GM23338 (cell line): ENCODE measurements around the gene HGF. TPM values are rescaled to one million over a fixed set of nuclear protein-coding genes. Genes with fewer than 3 reads are reported as not detected.

Experiments
- ATAC-seq: fragments of 200-7000 bp; cut with Tn5 transposase; 3 replicates; pipeline ENCODE4 v1.9.1; 2020
- DNase-seq: peaks from one replicate; pipeline ENCODE4 v3.0.0-alpha.2; 2015; ENCODE audit warnings: low spot score
- H2AFZ ChIP-seq: fragments of 200-600 bp; sonication (generic); 2 replicates; pipeline ENCODE4 v1.8.0; 2016; ENCODE audit warnings: antibody characterized with exemption, mild to moderate bottlenecking, moderate library complexity
- H3F3A ChIP-seq: fragments of 200-600 bp; sonication (generic); replicated peaks from 2 replicates; pipeline ENCODE4 v1.8.0; 2017; ENCODE audit warnings: antibody characterized with exemption, mixed run types, low read depth
- H3K27ac ChIP-seq: fragments of 200-600 bp; sonication (generic); 2 replicates; pipeline ENCODE4 v1.6.1; 2016; ENCODE audit warnings: low read depth
- H3K27me3 ChIP-seq: fragments of 200-600 bp; sonication (generic); 2 replicates; pipeline ENCODE4 v1.8.0; 2016; ENCODE audit warnings: mild to moderate bottlenecking, mixed run types, moderate library complexity; ENCODE audit not compliant: insufficient read depth
- H3K36me3 ChIP-seq: fragments of 200-600 bp; sonication (generic); 2 replicates; pipeline ENCODE4 v1.8.0; 2016; ENCODE audit warnings: mild to moderate bottlenecking; ENCODE audit not compliant: insufficient read depth
- H3K4me1 ChIP-seq: fragments of 200-600 bp; sonication (generic); 2 replicates; pipeline ENCODE4 v1.8.0; 2016; ENCODE audit warnings: mild to moderate bottlenecking, moderate library complexity; ENCODE audit not compliant: insufficient read depth
- H3K4me2 ChIP-seq: fragments of 200-600 bp; sonication (generic); 2 replicates; pipeline ENCODE4 v1.7.1; 2017; ENCODE audit warnings: mixed run types
- H3K4me3 ChIP-seq: fragments of 200-600 bp; sonication (generic); 2 replicates; pipeline ENCODE4 v1.6.1; 2016; ENCODE audit warnings: mixed run types
- H3K79me2 ChIP-seq: fragments of 200-600 bp; sonication (generic); replicated peaks from 2 replicates; pipeline ENCODE4 v1.8.0; 2017; ENCODE audit warnings: mild to moderate bottlenecking; ENCODE audit not compliant: insufficient read depth
- H3K9me2 ChIP-seq: fragments of 200-600 bp; sonication (generic); 2 replicates; pipeline ENCODE4 v1.8.0; 2017; ENCODE audit not compliant: insufficient read depth
- H4K20me1 ChIP-seq: fragments of 200-600 bp; sonication (generic); replicated peaks from 2 replicates; pipeline ENCODE4 v1.8.0; 2017; ENCODE audit warnings: mild to moderate bottlenecking; ENCODE audit not compliant: insufficient read depth
- H3K27ac Mint-ChIP-seq: 2 replicates; pipeline ENCODE4 v1.8.0; 2020; ENCODE audit warnings: inconsistent platforms, mild to moderate bottlenecking, moderate library complexity, mixed read lengths
- H3K27me3 Mint-ChIP-seq: 3 replicates; pipeline ENCODE4 v1.8.0; 2022; ENCODE audit warnings: low read depth, mild to moderate bottlenecking, moderate library complexity, mixed read lengths, inconsistent platforms; ENCODE audit not compliant: insufficient read depth, poor library complexity
- H3K36me3 Mint-ChIP-seq: 3 replicates; pipeline ENCODE4 v1.8.0; 2021; ENCODE audit warnings: low read depth, mild to moderate bottlenecking, inconsistent platforms, moderate library complexity, mixed read lengths
- H3K4me1 Mint-ChIP-seq: 3 replicates; pipeline ENCODE4 v1.8.0; 2020; ENCODE audit warnings: mild to moderate bottlenecking, inconsistent platforms, mixed read lengths
- H3K4me3 Mint-ChIP-seq: 3 replicates; pipeline ENCODE4 v1.8.0; 2021; ENCODE audit warnings: moderate library complexity, mild to moderate bottlenecking, inconsistent platforms, mixed read lengths
- H3K9me3 Mint-ChIP-seq: 3 replicates; pipeline ENCODE4 v1.8.0; 2020; ENCODE audit warnings: moderate library complexity, mild to moderate bottlenecking, inconsistent platforms, mixed read lengths
- CREB1 ChIP-seq: fragments of 250-450 bp; sonication (Bioruptor Pico); IDR thresholded peaks from 2 replicates; pipeline ENCODE4 v1.5.0; 2020; ENCODE audit warnings: low read depth, mild to moderate bottlenecking, moderate library complexity
- CTCF ChIP-seq, 2 experiments: fragments of 200-600 bp in 1 of 2; sonication (generic) in 1 of 2; conservative IDR thresholded peaks; 2 replicates each; pipeline versions ENCODE4 v1.5.1 to v1.6.1; 2016 to 2017; ENCODE audit warnings: antibody characterized with exemption in 2 of 2, low read depth in 2 of 2, mild to moderate bottlenecking in 2 of 2, moderate library complexity in 1 of 2
- ETS1 ChIP-seq: IDR thresholded peaks from 2 replicates; pipeline ENCODE4 v1.6.1; 2016; ENCODE audit warnings: antibody characterized with exemption
- EZH2 ChIP-seq: fragments of 200-600 bp; sonication (generic); IDR thresholded peaks from one replicate; pipeline ENCODE4 v1.8.0; 2017; ENCODE audit warnings: antibody characterized with exemption, mild to moderate bottlenecking, low read depth; ENCODE audit not compliant: unreplicated experiment
- EZH2phosphoT487 ChIP-seq: fragments of 200-600 bp; sonication (generic); IDR thresholded peaks from one replicate; pipeline ENCODE4 v1.8.1; 2018; ENCODE audit warnings: antibody characterized with exemption; ENCODE audit not compliant: unreplicated experiment
- JUNB ChIP-seq: IDR thresholded peaks from one replicate; pipeline ENCODE4 v1.6.1; 2016; ENCODE audit warnings: antibody characterized with exemption; ENCODE audit not compliant: unreplicated experiment
- NANOG ChIP-seq: IDR thresholded peaks from 2 replicates; pipeline ENCODE4 v1.6.1; 2016; ENCODE audit warnings: antibody characterized with exemption, borderline replicate concordance
- POLR2AphosphoS5 ChIP-seq: IDR thresholded peaks from 2 replicates; pipeline ENCODE4 v1.6.1; 2016; ENCODE audit warnings: antibody characterized with exemption, low read depth
- REST ChIP-seq: IDR thresholded peaks from one replicate; pipeline ENCODE4 v1.6.1; 2018; ENCODE audit warnings: antibody characterized with exemption; ENCODE audit not compliant: unreplicated experiment
- STAT1 ChIP-seq: IDR thresholded peaks from one replicate; pipeline ENCODE4 v1.6.1; 2016; ENCODE audit warnings: antibody characterized with exemption; ENCODE audit not compliant: unreplicated experiment
- ZNF114 ChIP-seq: fragments of 250-450 bp; sonication (Bioruptor Pico); IDR thresholded peaks from 2 replicates; pipeline ENCODE4 v1.5.0; 2020; ENCODE audit warnings: mild to moderate bottlenecking, moderate library complexity
- ZNF331 ChIP-seq: fragments of 250-450 bp; sonication (Bioruptor Pico); IDR thresholded peaks from 2 replicates; pipeline ENCODE4 v1.5.0; 2020; ENCODE audit warnings: low read depth, mild to moderate bottlenecking, moderate library complexity
- ZNF462 ChIP-seq: fragments of 250-450 bp; sonication (Bioruptor Pico); IDR thresholded peaks from 2 replicates; pipeline ENCODE4 v1.5.0; 2020; ENCODE audit warnings: mild to moderate bottlenecking, moderate library complexity
- polyA plus RNA-seq: library from polyadenylated mRNA; unstranded; fragments of >200 nt; fragmentation: Nextera tagmentation; extraction: Ambion mirVana; gene quantifications from 2 replicates; pipeline ENCODE4 v1.2.1, GENCODE V29; 2016
- total RNA-seq: library from RNA; depleted of rRNA; stranded (reverse); fragments of >200 nt; shearing (Covaris generic); gene quantifications from 2 replicates; pipeline ENCODE4 v1.2.3, GENCODE V29; 2014

The HGF gene
- total and polyA plus RNA-seq, 2 experiments from 2014 or later, result 0.24 to 1.1 TPM

GRCh38 chr7:81693894-81694293 lies 76.0 kb downstream of the HGF start:
- H3K36me3 Mint-ChIP-seq, result no peaks in the 10 kb centered on the region

More at GRCh38 chr7:81693894-81694293, 76.0 kb downstream of the HGF start:
- Histone ChIP-seq H3K27ac (no peak overlapping the region), H3K27me3 (no peaks in the 10 kb centered on the region), H3K4me3 (no peak overlapping the region), H3K9me2 (no peaks in the 10 kb centered on the region), H3K4me1 (peaks cover 30% of the 10 kb centered on the region), H2AFZ (no peak overlapping the region), H3F3A (no peaks in the 10 kb centered on the region), H3K79me2 (no peaks in the 10 kb centered on the region), H4K20me1 (no peaks in the 10 kb centered on the region), H3K36me3 (no peaks in the 10 kb centered on the region), H3K4me2 (no peak overlapping the region)
- no peak for ATAC-seq
- Mint-ChIP-seq H3K27me3 (no peaks in the 10 kb centered on the region), H3K9me3 (no peaks in the 10 kb centered on the region; the same call in 2 of the 3 replicates), H3K4me3 (no peak overlapping the region), H3K4me1 (peaks cover 45% of the 10 kb centered on the region), H3K27ac (peak overlapping the region; percentile 43; the same call in 1 of the 2 replicates)
- TF ChIP-seq NANOG (no peak), REST (no peak), ZNF462 (CRISPR knock-in tag) (no peak), ETS1 (no peak), CREB1 (no peak), STAT1 (no peak), EZH2phosphoT487 (no peak), ZNF331 (CRISPR knock-in tag) (no peak), CTCF (conservative IDR thresholded peaks at IDR 0.05; ENCODE audit: low read depth in 2 of 2) (no peak), JUNB (no peak), ZNF114 (CRISPR knock-in tag) (no peak), EZH2 (no peak), POLR2AphosphoS5 (no peak)
- DNase-seq, result no peak
